Measurements from ENCODE around the gene IL1B.

DNA sequence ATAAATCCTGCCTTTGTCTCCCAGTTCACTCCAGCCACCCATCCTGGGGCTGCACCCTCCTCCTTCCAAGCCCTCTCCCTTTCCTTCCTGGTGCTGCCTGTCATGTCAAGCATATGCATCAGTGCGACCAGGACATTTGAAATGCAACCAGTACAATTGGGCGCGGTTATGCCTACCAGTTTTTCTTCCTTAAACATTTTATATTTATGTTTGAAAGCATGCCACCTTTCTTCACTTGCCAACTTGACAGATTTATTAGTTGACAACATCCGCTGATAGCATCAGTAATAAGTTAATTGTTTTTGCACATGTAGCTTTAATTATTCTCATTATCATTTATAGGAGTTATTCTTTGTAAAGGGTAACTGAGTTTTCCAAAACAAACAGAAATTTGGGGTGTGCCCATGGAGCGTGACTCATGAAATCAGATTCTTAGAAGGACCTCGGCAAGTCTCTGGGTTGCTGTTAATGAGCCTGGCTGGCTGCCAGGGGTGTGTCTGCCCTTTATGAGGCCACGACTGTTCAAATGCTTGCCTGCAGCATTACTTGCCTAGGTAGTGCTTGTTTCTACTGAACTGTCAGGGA lies 32.8 kb upstream of the IL1B start:
- no peak for TF ChIP-seq CTCF (IDR thresholded peaks at IDR 0.05; ENCODE audit: insufficient read depth, low read length, poor library complexity, severe bottlenecking)
- TF ChIP-seq EZH2phosphoT487 (conservative IDR thresholded peaks at IDR 0.05; ENCODE audit: low read length) = no peak
